ENCODE data around the gene COBL. TPM values are rescaled to one million over a fixed set of nuclear protein-coding genes. Genes with fewer than 3 reads are reported as not detected.

The COBL gene
- total and polyA plus RNA-seq, 2 donors (not counting 3 experiments of a cell fraction or from before 2014, with no cell fraction given) = 0.11 TPM; not detected in 1

GRCh38 chr7:51309361-51310130 is 7.1 kb downstream of the COBL start:
- no peak overlapping the region for H3K27ac ChIP-seq (ENCODE audit: insufficient read depth, low read depth, low read length)
- peaks cover 4% of the 10 kb centered on the region in 2 experiments for H3K27me3 ChIP-seq (ENCODE audit: control insufficient read depth in 2 of 2, insufficient read depth in 2 of 2, low read length in 2 of 2)
- FAIRE-seq (no peak), DNase-seq (ENCODE audit: low read depth, low spot score) (no peak)
- no peaks in the 10 kb centered on the region for H3K9me1 ChIP-seq (replicated peaks; ENCODE audit: control insufficient read depth, extremely low read depth, insufficient read depth, low read length)
- H3K36me3 ChIP-seq (ENCODE audit: control insufficient read depth in 2 of 2, extremely low read depth in 1 of 2, insufficient read depth in 2 of 2, low read length in 2 of 2) = no peaks in the 10 kb centered on the region
- ChIA-PET POLR2A (no interaction called here), CTCF (no interaction called here)
- no TSS peak for BruUV-seq (replicated peaks)
- intact Hi-C loops (cut with micrococcal nuclease) (no loop called here), dilution Hi-C loops (cut with MboI; ENCODE audit: extremely low pct_ligation_motif_present, low sequenced_read_pairs) (no loop called here)
- no peaks in the 10 kb centered on the region for H4K20me1 ChIP-seq (replicated peaks; ENCODE audit: control insufficient read depth, extremely low read depth, insufficient read depth, low read length)
- no peak overlapping the region for H2AFZ ChIP-seq (ENCODE audit: low read depth, low read length)
- no peaks in the 10 kb centered on the region for H3K9me3 ChIP-seq (replicated peaks; ENCODE audit: control insufficient read depth, insufficient read depth, low read length)
- H3K9ac ChIP-seq (replicated peaks; ENCODE audit: extremely low read depth, insufficient read depth, low read length) = no peak overlapping the region
- TF ChIP-seq MAX (IDR thresholded peaks at IDR 0.05; ENCODE audit: insufficient read depth, insufficient read length) (no peak), MYC (IDR thresholded peaks at IDR 0.05; ENCODE audit: low read depth, low read length) (no peak), EZH2 (IDR thresholded peaks at IDR 0.05; ENCODE audit: borderline replicate concordance, low read depth, low read length, severe bottlenecking) (no peak), POLR2A (IDR thresholded peaks at IDR 0.05; ENCODE audit: low read depth, low read length) (no peak), POLR2AphosphoS5 (IDR thresholded peaks at IDR 0.05; ENCODE audit: insufficient read depth, low read depth, low read length) (no peak), CTCF (IDR thresholded peaks at IDR 0.05; ENCODE audit: extremely low read depth in 1 of 2, insufficient read depth in 1 of 2, low read depth in 1 of 2, low read length in 2 of 2) (no peak), GATA2 (IDR thresholded peaks at IDR 0.05; ENCODE audit: insufficient read depth, insufficient read length, low read depth, low read length) (no peak), FOS (IDR thresholded peaks at IDR 0.05; ENCODE audit: borderline replicate concordance, insufficient read depth, low read length) (no peak), JUN (IDR thresholded peaks at IDR 0.05; ENCODE audit: borderline replicate concordance, insufficient read depth, insufficient read length, low read depth) (no peak)
- no peaks in the 10 kb centered on the region for H3K79me2 ChIP-seq (ENCODE audit: control insufficient read depth, insufficient read depth, low read length)
- H3K4me1 ChIP-seq (ENCODE audit: control insufficient read depth, extremely low read depth, insufficient read depth, low read length) = no peaks in the 10 kb centered on the region
- H3K4me2 ChIP-seq (ENCODE audit: insufficient read depth, low read length) = no peak overlapping the region
- no peak overlapping the region for H3K4me3 ChIP-seq (replicated peaks in 1 of 3; ENCODE audit: insufficient read depth in 1 of 3, low read depth in 1 of 3, low read length in 3 of 3)
